IgD-negative memory B cell (primary cell): Measurements from ENCODE around the gene GPR132. TPM values are rescaled to one million over a fixed set of nuclear protein-coding genes. Genes with fewer than 3 reads are reported as not detected.
"Not testable (repeated sequence)": the region's sequence is repeated elsewhere in the genome, so short reads cannot be mapped to it uniquely, and the experiment has no call there.

Source experiments
- H3K27ac Mint-ChIP-seq, 3 donors: one replicate each; pipeline ENCODE4 v1.8.0; 2020 to 2022; ENCODE audit warnings: mild to moderate bottlenecking in 3 of 3, mixed read lengths in 3 of 3, moderate library complexity in 1 of 3
- H3K27me3 Mint-ChIP-seq: one replicate; pipeline ENCODE4 v1.8.0; 2021; ENCODE audit warnings: mixed read lengths
- H3K36me3 Mint-ChIP-seq: one replicate; pipeline ENCODE4 v1.8.0; 2020; ENCODE audit warnings: mild to moderate bottlenecking, mixed read lengths
- H3K4me1 Mint-ChIP-seq, 3 donors: one replicate each; pipeline ENCODE4 v1.8.0; 2020 to 2022; ENCODE audit warnings: mixed read lengths in 3 of 3, mild to moderate bottlenecking in 1 of 3
- H3K4me3 Mint-ChIP-seq, 4 donors: one replicate each; pipeline ENCODE4 v1.8.0; 2020 to 2022; ENCODE audit warnings: mild to moderate bottlenecking in 4 of 4, mixed read lengths in 4 of 4, moderate library complexity in 3 of 4
- H3K9me3 Mint-ChIP-seq, 3 donors: one replicate each; pipeline ENCODE4 v1.8.0; 2020 to 2021; ENCODE audit warnings: mixed read lengths in 3 of 3, mild to moderate bottlenecking in 1 of 3
- polyA plus RNA-seq: library from polyadenylated mRNA; unstranded; fragments of 300-500 nt; fragmentation: Illumina TruSeq; gene quantifications from one replicate; pipeline ENCODE4 v1.2.3, GENCODE V29; 2021

Gene GPR132
- polyA plus RNA-seq, 1 donor from 2014 or later, result 37.2 TPM

DNA sequence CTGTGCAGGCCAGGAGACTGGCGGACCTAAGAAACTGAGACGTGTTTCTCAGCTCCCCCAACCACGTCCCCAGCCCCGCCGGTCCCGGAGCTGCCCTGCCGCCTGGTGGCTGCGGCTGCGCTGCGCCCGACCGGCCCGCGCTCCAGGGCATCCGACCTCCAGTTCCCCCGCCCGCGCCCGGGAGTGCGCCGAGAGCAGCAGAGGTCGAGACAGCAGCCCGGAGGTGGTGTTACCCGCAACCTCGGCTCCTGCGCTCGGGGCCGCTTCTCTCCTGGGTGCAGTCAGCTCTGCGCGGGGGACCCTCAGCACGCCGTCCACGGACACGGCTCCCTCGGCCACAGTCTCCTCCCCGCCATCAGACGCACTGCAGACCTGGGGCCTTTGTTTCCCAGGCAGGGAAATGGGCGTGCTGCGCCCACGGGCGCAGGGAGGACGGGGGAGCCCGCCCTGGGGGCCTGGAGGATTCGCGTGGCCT, 21.6 kb upstream of the GPR132 start:
- peaks cover 4% of the 10 kb centered on the region for H3K27me3 Mint-ChIP-seq
- no peaks in the 10 kb centered on the region for H3K36me3 Mint-ChIP-seq
- H3K4me3 Mint-ChIP-seq, result peak overlapping the region; percentile 53 to 90 (median 78)
- no peaks in the 10 kb centered on the region for H3K9me3 Mint-ChIP-seq
- peaks cover 0 to 3% (median 3%) of the 10 kb centered on the region in 3 donors for H3K4me1 Mint-ChIP-seq
- H3K27ac Mint-ChIP-seq, result no peak overlapping the region

GRCh38 chr14:105085766-105086165, 20.5 kb upstream of the GPR132 start:
- Mint-ChIP-seq H3K27me3 (peaks cover 6% of the 10 kb centered on the region), H3K9me3 (no peaks in the 10 kb centered on the region), H3K4me1 (peaks cover 0 to 10% (median 6%) of the 10 kb centered on the region in 3 donors), H3K36me3 (no peaks in the 10 kb centered on the region), H3K4me3 (no peak overlapping the region), H3K27ac (no peak overlapping the region)

DNA sequence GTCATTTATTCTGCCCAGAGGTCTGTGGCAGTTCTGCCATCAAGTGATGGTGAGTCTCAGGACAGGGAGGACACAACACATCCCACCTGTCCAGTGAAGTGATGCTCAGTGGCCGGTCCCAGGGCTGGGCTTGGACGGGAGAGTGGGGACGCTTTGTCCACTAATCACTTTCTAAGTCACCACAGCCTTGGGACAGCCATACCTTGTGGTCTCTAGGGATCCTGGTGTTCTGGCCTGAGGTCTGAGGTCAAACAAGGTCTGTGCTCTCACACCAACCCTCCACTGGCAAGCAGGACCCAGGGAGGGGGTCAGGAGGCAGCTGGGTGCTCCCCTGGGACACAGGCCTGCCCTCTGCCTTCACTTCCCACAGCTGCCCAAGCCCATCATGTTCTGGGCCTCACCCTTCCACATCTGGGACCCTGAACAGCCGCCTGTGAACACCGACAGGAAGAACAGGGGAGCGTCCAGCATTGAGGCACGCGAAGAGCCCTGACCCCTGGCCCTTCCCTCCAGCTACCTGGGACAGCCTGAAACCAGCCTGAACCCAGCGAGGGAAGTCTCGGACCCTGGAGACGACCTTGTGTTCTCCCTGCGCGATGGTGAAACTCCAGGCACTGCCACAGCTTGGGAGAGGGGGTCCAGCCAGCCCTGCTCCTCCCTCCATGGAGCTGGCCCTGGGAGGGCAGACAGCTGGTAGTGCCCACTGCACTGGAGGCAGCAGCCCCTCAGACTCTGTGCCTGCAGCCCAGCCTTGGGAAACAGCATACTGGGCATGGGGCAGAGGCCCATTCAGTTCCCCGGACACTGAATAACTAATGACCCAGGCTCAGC, 19.7 kb upstream of the GPR132 start:
- no peak overlapping the region for H3K27ac Mint-ChIP-seq

DNA sequence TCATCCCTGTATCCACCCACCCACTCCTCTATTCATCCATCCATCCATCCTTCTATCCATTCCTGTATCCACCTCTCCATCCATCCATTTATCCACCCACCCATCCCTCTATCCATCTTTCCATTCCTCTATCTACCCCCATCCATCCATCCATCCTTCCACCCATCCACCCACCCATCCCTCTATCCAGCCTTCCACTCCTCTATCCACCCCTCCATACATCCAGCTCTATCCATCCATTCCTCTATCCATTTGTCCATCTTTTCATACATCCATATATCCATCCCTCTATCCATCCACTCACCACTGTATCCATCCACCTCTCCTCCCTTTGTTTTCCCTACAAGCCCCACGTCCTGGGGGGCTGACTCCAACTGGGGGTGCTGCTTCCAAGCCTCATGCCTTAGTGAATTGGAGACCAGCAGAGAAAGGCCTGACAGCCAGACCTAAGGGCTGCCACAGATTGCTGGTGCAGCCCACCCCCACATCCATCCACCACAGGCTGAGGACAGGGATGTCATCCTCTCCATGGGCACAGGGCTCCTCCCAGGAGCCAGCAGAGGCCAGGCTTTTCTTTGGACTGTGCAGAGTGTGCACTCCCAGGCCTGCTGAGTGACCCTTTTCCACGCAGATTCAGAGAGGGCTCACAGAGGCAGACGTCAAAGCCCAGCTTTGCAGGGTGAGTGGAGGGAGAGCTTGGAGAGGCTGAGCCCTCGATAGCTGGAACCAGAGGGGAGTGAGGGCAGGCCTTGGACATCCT, 18.9 kb upstream of the GPR132 start:
- Mint-ChIP-seq H3K4me3 (peak overlapping the region in 1 of 4 donors; percentile 40), H3K27ac (no peak overlapping the region), H3K27me3 (peaks cover 6% of the 10 kb centered on the region), H3K4me1 (peaks cover 0 to 10% (median 6%) of the 10 kb centered on the region in 3 donors), H3K36me3 (no peaks in the 10 kb centered on the region), H3K9me3 (no peaks in the 10 kb centered on the region)

More for the DNA sequence above, 19.7 kb upstream of the GPR132 start:
- no peaks in the 10 kb centered on the region for H3K36me3 Mint-ChIP-seq
- no peak overlapping the region for H3K4me3 Mint-ChIP-seq
- H3K27me3 Mint-ChIP-seq, result peaks cover 6% of the 10 kb centered on the region
- peaks cover 0 to 10% (median 6%) of the 10 kb centered on the region in 3 donors for H3K4me1 Mint-ChIP-seq
- no peaks in the 10 kb centered on the region for H3K9me3 Mint-ChIP-seq

GRCh38 chr14:105082703-105083102, 17.5 kb upstream of the GPR132 start:
- H3K4me1 Mint-ChIP-seq, result peaks cover 6 to 11% (median 8%) of the 10 kb centered on the region in 3 donors
- no peaks in the 10 kb centered on the region for H3K9me3 Mint-ChIP-seq
- H3K27ac Mint-ChIP-seq, result no peak overlapping the region
- peak overlapping the region in 1 of 4 donors; percentile 15 for H3K4me3 Mint-ChIP-seq
- peaks cover 2% of the 10 kb centered on the region for H3K27me3 Mint-ChIP-seq
- no peaks in the 10 kb centered on the region for H3K36me3 Mint-ChIP-seq

GRCh38 chr14:105081473-105081872, 16.2 kb upstream of the GPR132 start:
- H3K27me3 Mint-ChIP-seq, H3K27ac Mint-ChIP-seq, H3K36me3 Mint-ChIP-seq, H3K9me3 Mint-ChIP-seq: not testable (repeated sequence)
- peak overlapping the region in 1 of 4 donors; percentile 68 for H3K4me3 Mint-ChIP-seq
- H3K4me1 Mint-ChIP-seq, result peaks cover 6 to 18% (median 13%) of the 10 kb centered on the region in 3 donors

GRCh38 chr14:105080161-105080560, 14.9 kb upstream of the GPR132 start:
- Mint-ChIP-seq H3K4me1 (peaks cover 6 to 21% (median 13%) of the 10 kb centered on the region in 3 donors), H3K27ac (no peak overlapping the region), H3K27me3 (peaks cover 2% of the 10 kb centered on the region), H3K4me3 (no peak overlapping the region), H3K36me3 (no peaks in the 10 kb centered on the region), H3K9me3 (peaks cover 0 to 2% (median 0%) of the 10 kb centered on the region in 3 donors)

GRCh38 chr14:105078294-105078693, 13.1 kb upstream of the GPR132 start:
- Mint-ChIP-seq H3K4me1 (peaks cover 6 to 21% (median 13%) of the 10 kb centered on the region in 3 donors), H3K9me3 (peaks cover 0 to 2% (median 0%) of the 10 kb centered on the region in 3 donors), H3K27ac (no peak overlapping the region), H3K36me3 (no peaks in the 10 kb centered on the region), H3K27me3 (peaks cover 3% of the 10 kb centered on the region), H3K4me3 (peak overlapping the region in 1 of 4 donors; percentile 9)

GRCh38 chr14:105077649-105077995, 12.4 kb upstream of the GPR132 start:
- Mint-ChIP-seq H3K27me3 (peaks cover 3% of the 10 kb centered on the region), H3K4me1 (peaks cover 6 to 21% (median 13%) of the 10 kb centered on the region in 3 donors), H3K27ac (peak overlapping the region in 2 of 3 donors; percentile 5 to 47), H3K4me3 (peak overlapping the region in 1 of 4 donors; percentile 10), H3K9me3 (peaks cover 0 to 2% (median 0%) of the 10 kb centered on the region in 3 donors), H3K36me3 (no peaks in the 10 kb centered on the region)

GRCh38 chr14:105076805-105077648, 11.8 kb upstream of the GPR132 start:
- H3K9me3 Mint-ChIP-seq, result peaks cover 0 to 2% (median 0%) of the 10 kb centered on the region in 3 donors
- peak overlapping the region in 2 of 3 donors; percentile 5 to 59 for H3K27ac Mint-ChIP-seq
- H3K36me3 Mint-ChIP-seq, result no peaks in the 10 kb centered on the region
- peak overlapping the region in 3 of 4 donors; percentile 58 to 80 (median 60) for H3K4me3 Mint-ChIP-seq
- peaks cover 9 to 24% (median 16%) of the 10 kb centered on the region in 3 donors for H3K4me1 Mint-ChIP-seq
- peaks cover 4% of the 10 kb centered on the region for H3K27me3 Mint-ChIP-seq

GRCh38 chr14:105076296-105076804, 11.1 kb upstream of the GPR132 start:
- Mint-ChIP-seq H3K9me3 (peaks cover 0 to 2% (median 0%) of the 10 kb centered on the region in 3 donors), H3K4me3 (no peak overlapping the region), H3K27ac (no peak overlapping the region), H3K36me3 (no peaks in the 10 kb centered on the region), H3K4me1 (peaks cover 14 to 21% (median 14%) of the 10 kb centered on the region in 3 donors), H3K27me3 (peaks cover 4% of the 10 kb centered on the region)

- H3K36me3 Mint-ChIP-seq, result no peaks in the 10 kb centered on the region
- H3K4me3 Mint-ChIP-seq, result peak overlapping the region in 1 of 4 donors; percentile 72
- no peak overlapping the region for H3K27ac Mint-ChIP-seq
- H3K4me1 Mint-ChIP-seq, result peaks cover 15 to 23% (median 19%) of the 10 kb centered on the region in 3 donors
- H3K9me3 Mint-ChIP-seq, result peaks cover 0 to 2% (median 0%) of the 10 kb centered on the region in 3 donors
- H3K27me3 Mint-ChIP-seq, result peaks cover 2% of the 10 kb centered on the region
Observed at GRCh38 chr14:105075379-105076295, 10.4 kb upstream of the GPR132 start.

GRCh38 chr14:105074601-105075053, 9.4 kb upstream of the GPR132 start:
- no peaks in the 10 kb centered on the region for H3K36me3 Mint-ChIP-seq
- peaks cover 25 to 33% (median 29%) of the 10 kb centered on the region in 3 donors for H3K4me1 Mint-ChIP-seq
- H3K27me3 Mint-ChIP-seq, result peaks cover 2% of the 10 kb centered on the region
- no peak overlapping the region for H3K27ac Mint-ChIP-seq
- peaks cover 0 to 2% (median 0%) of the 10 kb centered on the region in 3 donors for H3K9me3 Mint-ChIP-seq
- H3K4me3 Mint-ChIP-seq, result no peak overlapping the region
